Measurements from ENCODE around the gene MTHFD2.

The MTHFD2 gene

GRCh38 chr2:74201596-74201995, 3.2 kb downstream of the MTHFD2 start (continued):
- TF ChIP-seq REPIN1 (tag by site-specific recombination; IDR thresholded peaks at IDR 0.05; ENCODE audit: low read depth) (no peak), ZNF274 (IDR thresholded peaks at IDR 0.05; ENCODE audit: low read length) (no peak), ZNF274 (tag by site-specific recombination; IDR thresholded peaks at IDR 0.05; ENCODE audit: borderline replicate concordance) (no peak), ZNF48 (tag by site-specific recombination; IDR thresholded peaks at IDR 0.05) (no peak), ZBTB26 (tag by site-specific recombination; optimal IDR thresholded peaks at IDR 0.05) (no peak), ZNF114 (tag by site-specific recombination; IDR thresholded peaks at IDR 0.05) (no peak), ZNF654 (tag by site-specific recombination; IDR thresholded peaks at IDR 0.05; ENCODE audit: low read depth) (no peak), PRDM6 (tag by site-specific recombination; IDR thresholded peaks at IDR 0.05) (peak; percentile 93), PATZ1 (tag by site-specific recombination; IDR thresholded peaks at IDR 0.05) (0 out of 2 replicates have a peak, but pooled peaks have one; percentile 35), ZNF623 (tag by site-specific recombination; IDR thresholded peaks at IDR 0.05) (no peak), ZNF223 (tag by site-specific recombination; IDR thresholded peaks at IDR 0.05) (no peak), KLF10 (tag by site-specific recombination; IDR thresholded peaks at IDR 0.05) (no peak), FEZF1 (tag by site-specific recombination; IDR thresholded peaks at IDR 0.05) (no peak), ZNF585B (tag by site-specific recombination; IDR thresholded peaks at IDR 0.05) (no peak), ZEB2 (tag by site-specific recombination; IDR thresholded peaks at IDR 0.05) (peak; percentile 79), ZBTB20 (tag by site-specific recombination; IDR thresholded peaks at IDR 0.05) (no peak), ZBTB1 (tag by site-specific recombination; IDR thresholded peaks at IDR 0.05) (no peak)
- TF ChIP-seq, protein P1, sequence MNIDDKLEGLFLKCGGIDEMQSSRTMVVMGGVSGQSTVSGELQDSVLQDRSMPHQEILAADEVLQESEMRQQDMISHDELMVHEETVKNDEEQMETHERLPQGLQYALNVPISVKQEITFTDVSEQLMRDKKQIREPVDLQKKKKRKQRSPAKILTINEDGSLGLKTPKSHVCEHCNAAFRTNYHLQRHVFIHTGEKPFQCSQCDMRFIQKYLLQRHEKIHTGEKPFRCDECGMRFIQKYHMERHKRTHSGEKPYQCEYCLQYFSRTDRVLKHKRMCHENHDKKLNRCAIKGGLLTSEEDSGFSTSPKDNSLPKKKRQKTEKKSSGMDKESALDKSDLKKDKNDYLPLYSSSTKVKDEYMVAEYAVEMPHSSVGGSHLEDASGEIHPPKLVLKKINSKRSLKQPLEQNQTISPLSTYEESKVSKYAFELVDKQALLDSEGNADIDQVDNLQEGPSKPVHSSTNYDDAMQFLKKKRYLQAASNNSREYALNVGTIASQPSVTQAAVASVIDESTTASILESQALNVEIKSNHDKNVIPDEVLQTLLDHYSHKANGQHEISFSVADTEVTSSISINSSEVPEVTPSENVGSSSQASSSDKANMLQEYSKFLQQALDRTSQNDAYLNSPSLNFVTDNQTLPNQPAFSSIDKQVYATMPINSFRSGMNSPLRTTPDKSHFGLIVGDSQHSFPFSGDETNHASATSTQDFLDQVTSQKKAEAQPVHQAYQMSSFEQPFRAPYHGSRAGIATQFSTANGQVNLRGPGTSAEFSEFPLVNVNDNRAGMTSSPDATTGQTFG (tag by site-specific recombination; IDR thresholded peaks at IDR 0.05; ENCODE audit: borderline replicate concordance) = no peak

- TF ChIP-seq SCRT2 (tag by site-specific recombination; IDR thresholded peaks at IDR 0.05) (0 out of 2 replicates have a peak, but pooled peaks have one; percentile 2), ZNF121 (tag by site-specific recombination; IDR thresholded peaks at IDR 0.05) (no peak), ZNF324 (tag by site-specific recombination; IDR thresholded peaks at IDR 0.05) (no peak), ZNF529 (tag by site-specific recombination; IDR thresholded peaks at IDR 0.05; ENCODE audit: insufficient replicate concordance) (no peak)
- CTCF ChIA-PET = no interaction called here
- no peak overlapping the region for H3K4me3 ChIP-seq (ENCODE audit: low read depth, low read length)
- peaks cover 21% of the 10 kb centered on the region for H3K4me1 ChIP-seq (ENCODE audit: control insufficient read depth, insufficient read depth, low read length)
- no peaks in the 10 kb centered on the region for H3K9me3 ChIP-seq (ENCODE audit: control insufficient read depth, insufficient read depth, low read depth, low read length)
- H3K27ac ChIP-seq (ENCODE audit: extremely low read depth, low read depth, low read length) = no peak overlapping the region
- POLR2A ChIA-PET = interaction anchor here (0.6 to 2.4 kb wide), 2 partner anchors 16 to 26 kb away, joined by 4 to 8 read pairs; partner anchors contain the start of gene MOB1A
- peaks cover 26 to 29% of the 10 kb centered on the region in 2 experiments for H3K36me3 ChIP-seq (ENCODE audit: control insufficient read depth in 2 of 2, insufficient read depth in 1 of 2, low read length in 2 of 2)
These were observed 6.0 kb downstream of the MTHFD2 start for GRCh38 chr2:74204436-74204835.

All from HEK293 (cell line).